NK-92 (cell line): ENCODE results near the gene KCTD13.
"Not testable (repeated sequence)": the region's sequence is repeated elsewhere in the genome, so short reads cannot be mapped to it uniquely, and the experiment has no call there.

Experiments
- DNase-seq: peaks from one replicate; lab custom pipeline; 2025; ENCODE audit not compliant: unreplicated experiment; lab: John Stamatoyannopoulos, UW

KCTD13 gene

DNA sequence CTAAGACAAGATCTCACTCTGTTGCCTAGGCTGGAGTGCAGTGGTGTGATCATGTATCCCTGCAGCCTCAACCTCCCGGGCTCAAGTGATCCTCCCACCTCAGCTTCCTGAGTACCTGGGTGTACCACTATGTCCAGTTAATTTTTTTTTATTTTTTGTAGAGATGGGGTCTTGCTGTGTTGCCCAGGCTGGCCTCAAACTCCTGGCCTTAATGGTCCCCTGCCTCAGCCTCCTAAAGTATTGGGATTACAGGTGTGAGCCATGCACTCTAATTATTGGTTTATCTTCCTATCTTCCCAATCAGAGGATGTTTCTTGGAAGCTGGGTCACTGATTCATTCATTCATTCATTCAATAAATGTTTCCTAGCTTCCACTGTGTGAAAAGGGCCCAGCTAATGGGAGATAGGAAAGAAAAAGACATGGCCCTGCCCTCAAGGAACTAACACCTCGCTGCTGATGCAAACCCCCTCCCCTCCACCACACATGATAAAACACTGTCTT, 17.3 kb downstream of the KCTD13 start:
- DNase-seq, result no peak

DNA sequence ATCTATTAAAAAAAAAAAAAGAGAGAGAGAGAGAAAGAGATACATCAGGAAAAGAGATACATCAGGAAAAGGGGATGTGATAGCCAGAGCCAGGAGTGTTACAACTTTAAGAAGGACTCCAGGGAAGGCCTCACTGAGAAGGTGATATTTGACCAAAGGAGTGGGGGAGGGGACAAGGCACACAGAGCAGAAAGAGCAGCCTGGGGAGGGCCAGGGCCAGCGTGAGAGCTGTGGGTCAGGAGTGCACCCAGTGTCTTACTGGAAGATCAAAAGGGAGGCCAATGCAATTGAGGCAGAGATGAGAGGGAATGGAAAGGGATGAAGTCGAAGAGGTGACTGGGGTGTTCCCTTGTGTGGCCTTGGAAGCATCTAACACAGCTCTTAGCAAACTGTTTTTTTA, 18.1 kb downstream of the KCTD13 start:
- no peak for DNase-seq

DNA sequence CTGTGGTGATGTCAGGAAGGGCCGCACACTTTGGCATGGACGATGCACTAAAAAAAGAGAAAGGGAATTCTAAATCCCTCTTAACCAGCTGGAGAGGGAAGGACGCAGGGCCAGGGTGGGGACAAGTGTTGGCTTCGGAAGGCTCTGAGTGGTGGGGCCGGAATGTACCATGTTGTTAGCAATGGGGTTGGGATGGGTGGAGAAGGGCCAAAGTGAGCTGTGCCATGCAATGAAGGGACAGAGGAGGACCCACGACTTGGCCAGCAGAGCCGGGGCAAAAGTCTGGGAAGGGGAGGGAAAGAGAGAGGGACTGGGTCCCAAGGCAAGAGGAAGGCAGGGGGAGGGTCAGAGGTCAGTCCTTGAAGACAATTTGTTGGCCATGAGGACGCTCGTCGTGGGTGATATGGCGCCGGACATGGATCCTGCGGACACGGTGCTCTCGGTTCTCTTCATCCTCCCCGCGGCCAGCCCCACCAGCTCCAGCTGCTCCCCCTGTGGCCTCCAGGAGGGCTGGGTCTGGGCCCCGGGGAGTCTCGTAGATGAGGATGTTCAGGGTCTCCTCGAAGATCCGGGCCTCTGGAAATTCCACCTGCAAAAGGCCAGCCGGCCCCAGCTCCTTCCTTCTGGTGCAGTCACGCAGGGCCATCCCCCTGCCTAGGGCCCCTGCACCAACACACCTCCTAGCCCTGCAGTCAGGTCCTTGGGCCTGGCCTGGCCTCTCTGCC, 19.3 kb downstream of the KCTD13 start:
- DNase-seq, result no peak

DNA sequence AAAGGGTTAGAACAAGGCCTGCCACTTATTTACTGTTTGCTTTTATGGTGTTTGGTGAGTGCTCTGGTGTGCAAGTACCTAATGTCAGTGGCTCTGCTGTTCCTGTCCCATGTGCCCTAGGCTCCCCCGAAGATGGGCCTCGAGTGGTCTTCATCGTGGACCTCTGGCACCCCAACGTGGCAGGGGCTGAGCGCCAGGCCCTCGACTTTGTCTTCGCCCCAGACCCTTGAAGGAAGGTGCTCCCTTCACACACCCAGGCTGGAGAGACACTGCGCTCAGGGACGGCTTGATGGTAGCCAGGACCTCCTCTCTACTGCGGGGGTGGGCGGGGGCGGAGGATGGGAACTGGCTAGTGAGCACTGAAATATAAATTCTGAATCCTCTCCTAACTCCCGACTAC, 20.4 kb downstream of the KCTD13 start:
- no peak for DNase-seq

DNA sequence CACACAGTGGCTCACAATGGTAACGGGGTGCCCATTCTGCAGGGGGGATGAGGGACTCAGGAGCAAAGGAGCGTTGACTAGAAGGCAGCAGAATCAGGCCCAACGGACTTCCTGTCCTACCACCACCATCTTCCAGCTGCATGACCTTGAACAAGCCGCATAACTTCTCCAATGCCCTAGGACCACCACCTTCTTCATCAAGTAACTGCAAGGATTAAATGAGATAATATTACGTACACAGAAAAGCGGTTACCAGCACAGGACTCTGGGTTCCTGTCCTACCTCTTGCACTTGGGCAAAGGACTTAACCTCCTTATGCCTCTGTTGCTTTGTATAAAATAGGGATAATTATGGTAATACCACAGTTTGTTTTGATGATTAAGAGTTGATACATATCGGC, 21.1 kb downstream of the KCTD13 start:
- DNase-seq, result no peak

DNA sequence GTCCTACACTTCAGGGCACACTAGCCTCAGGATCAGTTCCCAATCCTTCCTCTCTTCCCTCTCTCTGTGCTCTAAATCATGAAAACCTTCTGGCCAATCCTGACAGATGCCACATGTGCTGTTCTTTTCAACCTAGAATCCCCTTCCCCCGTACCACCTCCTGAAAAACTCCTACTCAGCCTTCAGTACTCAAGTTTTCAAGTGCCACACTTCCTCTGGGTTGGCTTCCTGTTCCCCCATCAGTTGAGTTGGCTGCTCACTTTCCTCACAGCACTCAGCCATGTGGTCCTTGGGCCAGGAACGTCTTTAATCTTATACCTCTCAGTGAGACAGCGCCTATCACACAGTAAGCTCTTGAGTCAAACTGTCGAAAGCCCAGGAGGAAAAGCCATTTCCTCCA, 22.4 kb downstream of the KCTD13 start:
- no peak for DNase-seq

DNA sequence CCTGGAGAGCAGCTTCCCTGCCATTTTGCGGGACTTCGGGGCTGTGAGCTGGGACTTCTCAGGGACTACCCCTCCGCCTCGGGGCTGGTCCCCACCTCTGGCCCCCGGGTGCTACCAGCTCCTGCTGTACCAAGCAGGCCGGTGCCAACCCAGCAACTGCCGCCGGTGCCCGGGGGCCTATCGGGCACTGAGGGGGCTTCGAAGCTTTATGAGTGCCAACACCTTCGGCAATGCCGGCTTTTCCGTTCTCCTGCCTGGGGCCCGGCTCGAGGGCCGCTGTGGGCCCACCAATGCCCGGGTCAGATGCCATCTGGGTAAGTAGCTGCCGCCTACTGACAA, 24.4 kb downstream of the KCTD13 start:
- no peak for DNase-seq

DNA sequence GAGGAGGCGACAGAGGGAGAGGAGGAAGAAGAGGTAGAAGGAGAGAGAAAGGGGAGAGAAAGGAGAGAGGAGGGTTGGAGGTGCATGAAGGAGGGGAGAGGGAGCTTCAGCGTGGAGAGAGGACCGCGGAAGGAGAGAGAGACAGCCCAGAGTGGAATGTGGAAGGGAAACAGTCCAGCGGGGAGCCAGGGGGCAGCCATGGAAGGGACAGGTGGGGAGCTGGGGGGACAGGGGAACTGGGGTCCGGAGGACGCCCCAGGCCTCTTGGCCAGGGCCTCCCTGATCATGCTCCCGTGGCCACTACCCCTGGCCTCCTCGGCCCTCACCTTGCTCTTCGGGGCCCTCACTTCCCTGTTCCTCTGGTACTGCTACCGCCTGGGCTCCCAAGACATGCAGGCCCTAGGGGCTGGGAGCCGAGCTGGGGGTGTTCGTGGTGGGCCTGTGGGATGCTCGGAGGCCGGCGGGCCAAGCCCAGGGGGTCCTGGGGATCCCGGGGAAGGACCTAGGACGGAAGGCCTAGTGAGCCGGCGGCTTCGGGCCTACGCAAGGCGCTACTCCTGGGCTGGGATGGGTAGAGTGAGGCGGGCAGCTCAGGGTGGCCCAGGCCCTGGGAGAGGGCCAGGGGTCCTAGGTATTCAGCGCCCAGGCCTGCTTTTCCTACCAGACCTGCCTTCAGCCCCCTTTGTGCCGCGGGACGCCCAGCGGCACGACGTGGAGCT, 25.0 kb downstream of the KCTD13 start:
- DNase-seq, result no peak

DNA sequence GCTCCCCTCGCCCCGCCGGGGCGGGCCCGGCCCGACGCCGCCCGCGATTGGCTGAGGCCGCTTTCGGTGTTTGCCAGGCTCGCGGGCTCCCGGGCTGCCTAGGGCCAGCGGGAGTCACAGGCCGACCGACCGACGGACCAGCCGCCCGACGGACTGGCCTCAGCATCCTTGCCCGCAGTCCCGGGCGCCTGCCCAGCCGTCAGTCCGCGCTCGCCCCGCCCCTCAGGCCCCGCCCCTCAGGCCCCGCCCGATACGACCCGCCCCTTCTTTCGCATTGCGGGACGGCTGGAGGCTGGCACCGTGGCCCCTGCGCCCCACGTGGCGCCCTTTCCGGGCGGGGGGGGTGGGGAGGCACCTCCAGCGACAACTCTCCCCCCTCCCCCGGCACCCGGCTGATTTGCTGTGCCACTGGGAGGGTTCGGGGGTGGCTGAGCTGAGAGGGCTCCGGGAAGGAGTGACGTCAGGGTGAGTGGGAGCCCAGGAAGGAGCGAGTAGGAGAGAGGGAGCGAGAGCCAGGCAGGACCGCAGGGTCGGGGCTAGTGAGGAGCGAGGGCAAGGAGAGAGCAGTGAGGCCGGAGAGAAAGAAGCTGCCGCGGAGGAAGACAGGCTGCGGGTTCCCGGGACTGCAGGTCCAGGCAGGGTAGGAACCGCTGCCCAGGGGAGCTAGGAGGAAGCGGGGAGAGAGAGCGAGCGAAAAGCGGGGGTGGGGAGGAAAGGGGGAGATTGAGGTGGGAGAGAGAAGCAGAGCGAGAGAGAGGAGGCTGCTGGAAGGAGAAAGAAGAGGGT, 25.7 kb downstream of the KCTD13 start, which contains the start of gene ASPHD1:
ASPHD1 (plus strand) TSS at position 387 of the 786 bp plus-strand sequence. CDS start 484 bp downstream, outside the sequence.
- DNase-seq, result no peak

DNA sequence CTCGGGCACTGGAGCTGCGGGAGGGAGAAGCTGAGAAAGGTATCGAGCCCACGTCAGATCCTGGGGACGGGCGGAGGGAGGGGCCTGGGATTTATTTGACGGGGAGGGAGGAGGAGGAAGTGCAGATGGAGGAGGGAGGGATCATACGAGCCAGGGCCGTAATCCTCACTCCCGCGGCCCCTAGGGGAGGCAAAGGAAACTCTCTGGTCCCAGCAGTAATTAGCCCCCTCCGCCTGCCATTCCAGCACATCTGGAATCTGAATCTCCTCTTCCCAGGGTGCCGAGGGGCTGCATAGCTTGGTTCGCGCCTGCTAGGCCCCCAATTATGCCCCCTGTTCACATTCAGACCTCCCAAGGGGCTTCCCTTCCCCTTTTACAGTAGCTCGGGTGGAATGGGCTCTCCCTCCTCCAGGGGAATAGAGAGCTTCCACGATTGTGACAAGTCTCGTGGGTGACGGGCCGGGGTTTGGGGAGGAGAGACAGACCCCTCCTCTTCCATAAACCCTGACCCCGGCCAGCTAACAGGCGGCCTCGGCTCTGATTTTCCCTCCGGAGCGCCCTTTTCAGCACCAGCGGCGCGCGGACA, 26.4 kb downstream of the KCTD13 start, which contains the start of gene SEZ6L2:
SEZ6L2 (minus strand) TSS at position 35 of the 586 bp plus-strand sequence. CDS start 531 bp downstream, outside the sequence.
- no peak for DNase-seq

DNA sequence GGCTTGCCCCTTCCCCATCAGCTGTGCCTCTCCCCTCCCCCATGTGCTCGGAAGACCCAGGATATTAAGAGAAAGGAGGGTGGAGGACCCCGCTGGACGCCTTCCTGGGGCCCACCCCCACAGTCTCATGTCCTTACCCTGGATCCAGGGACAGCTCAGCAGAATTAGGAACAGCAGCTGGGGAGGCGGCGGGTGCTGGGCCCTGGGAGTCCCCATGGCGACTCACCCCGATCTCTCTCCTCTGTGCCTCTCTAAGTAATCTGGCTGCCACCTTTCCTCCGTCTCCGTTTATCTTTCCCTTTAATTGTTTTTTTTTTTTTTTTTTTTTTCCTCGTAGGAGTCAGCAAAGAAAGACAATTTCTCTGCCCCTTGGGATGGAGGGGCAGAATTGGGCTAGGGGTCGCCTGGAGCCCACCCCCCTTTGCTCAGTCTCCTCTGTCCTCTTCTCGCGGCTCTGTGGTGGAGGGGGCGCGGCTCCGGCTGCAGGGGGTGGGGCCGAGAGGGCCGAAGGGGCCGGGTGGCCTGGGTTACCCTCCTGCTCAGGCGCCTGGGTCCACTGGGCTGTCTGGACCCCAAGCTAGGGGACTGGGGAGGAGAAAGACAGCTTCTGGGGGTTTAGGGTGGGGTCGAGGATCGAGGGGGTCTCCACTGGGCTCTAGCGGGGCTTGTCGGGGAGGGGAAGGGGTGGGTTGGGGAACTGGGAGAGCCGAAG, 27.1 kb downstream of the KCTD13 start:
- no peak for DNase-seq

DNA sequence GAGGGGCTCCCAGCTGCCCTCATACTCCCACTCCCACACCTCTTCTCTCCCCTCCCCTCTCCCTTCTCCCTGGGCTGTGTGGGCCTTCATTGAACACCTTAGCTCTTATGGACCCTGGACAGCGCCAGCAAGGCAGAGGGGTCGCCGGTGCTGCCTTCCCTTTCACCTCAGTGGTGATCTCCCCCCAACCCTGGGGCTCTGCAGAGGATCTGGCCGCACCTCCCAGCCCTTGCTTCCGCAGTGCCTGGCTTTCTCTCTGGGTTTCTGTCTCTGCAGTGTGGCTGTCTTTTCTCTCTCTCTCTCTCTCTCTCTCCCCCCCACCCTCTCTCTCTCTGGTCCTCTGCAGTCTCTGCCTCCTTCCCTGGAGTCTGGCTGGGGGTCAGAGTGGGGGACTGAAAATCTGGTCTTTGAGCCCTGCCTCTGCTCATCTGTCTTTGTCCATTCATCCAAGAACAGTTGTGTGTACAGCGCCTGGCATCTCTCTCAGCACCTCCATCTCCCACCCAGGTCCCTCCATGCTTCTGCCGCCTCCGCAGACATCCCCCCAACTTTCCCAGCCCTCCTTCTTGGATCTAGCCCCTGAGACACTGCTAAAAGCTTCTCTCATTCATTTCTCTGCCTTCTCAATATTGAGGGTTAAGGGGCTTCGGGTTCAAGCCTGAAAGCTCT, 27.8 kb downstream of the KCTD13 start:
- DNase-seq, result no peak

DNA sequence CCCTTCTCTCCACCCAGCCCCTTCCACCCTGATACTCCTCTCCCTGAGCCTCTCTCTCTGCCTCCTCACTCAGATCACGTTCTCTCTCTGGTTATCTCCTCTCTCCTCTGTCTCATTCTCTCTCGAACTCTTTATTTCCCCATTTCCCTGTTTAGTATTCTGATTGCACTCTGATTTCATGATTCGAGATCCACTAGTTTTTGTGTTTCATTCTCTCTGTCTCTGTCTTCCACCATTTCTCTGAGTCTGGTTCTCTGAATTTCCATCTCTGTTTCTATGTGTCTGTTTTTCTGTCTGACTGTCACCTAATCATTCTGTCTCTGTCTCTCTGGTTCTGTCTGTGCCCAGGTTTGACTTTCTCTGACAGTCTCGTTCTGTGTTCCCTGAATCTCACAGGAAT, 28.7 kb downstream of the KCTD13 start:
- no peak for DNase-seq

DNA sequence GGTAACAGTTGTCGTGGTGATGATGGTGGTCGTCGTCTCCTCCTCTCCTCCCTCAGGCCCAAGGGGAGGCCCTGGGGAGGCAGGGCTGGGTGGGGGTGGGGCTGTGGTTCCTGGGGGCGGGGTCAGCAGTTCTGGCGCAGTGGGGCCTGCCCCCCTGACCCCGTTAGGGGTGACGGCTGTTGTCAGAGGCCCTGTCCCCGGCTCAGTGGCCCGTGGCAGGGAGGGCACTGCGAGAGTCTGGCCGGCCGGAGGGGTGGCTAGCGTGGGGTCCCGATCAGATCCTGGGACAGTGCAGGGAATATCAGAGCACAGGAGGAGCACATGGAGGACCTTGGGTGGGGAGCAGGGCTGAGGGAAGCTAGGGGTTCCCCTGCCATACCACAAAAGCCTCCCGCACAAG, 29.2 kb downstream of the KCTD13 start:
- DNase-seq, result no peak

DNA sequence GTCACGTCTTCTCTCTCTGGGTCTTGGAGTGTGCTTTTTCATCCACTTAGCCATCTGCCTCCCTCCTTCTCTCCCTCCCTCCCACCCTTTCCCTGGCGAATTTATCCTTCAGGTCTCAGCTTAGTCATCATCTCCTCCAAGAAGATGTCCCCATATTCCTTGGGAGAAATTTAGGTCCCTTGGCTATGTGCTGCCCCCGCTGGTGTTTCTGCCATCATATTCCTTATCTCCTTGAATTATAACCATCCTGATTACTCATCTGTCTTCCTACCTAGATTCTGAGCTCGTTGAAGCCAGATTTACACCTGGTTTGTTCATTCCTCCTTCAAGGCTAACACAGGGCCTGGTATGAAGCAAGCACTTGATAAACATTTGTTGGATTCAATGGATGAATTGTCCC, 31.7 kb downstream of the KCTD13 start:
- DNase-seq, result no peak

DNA sequence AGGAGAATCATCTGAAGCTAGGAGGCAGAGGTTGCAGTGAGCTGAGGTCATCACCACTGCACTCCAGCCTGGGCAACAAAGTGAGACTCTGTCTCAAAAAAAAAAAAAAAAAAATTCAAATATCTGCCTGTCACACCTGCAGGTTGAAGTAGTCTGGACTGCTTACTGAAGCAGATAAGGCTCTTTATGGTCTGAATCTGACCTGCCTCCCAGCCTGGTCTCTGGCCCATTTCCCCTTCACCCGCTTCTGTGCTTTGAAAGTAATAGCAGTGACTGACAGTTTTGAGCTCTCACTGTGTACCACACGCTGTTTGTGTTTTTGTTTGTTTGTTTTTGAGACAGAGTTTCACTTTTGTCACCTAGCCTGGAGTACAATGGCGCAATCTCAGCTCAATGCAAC, 32.5 kb downstream of the KCTD13 start:
- DNase-seq, result no peak

DNA sequence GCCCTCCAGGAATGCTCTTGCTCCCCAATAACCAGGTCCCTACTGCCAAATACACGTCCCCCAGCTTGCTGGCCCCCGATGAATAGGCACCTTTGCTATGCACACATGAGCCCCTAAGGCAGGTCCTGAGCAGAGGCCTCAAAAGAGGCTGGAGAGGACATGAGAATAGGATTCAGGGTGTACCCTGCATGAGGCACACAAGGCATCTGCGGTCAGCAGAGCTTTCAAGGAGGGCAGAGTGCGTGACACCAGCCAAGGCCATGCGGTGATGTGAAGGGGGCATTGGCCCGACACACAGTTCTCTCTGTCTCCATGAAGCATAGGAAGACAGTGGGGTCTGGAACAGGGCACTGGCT, 33.6 kb downstream of the KCTD13 start:
- no peak for DNase-seq

DNA sequence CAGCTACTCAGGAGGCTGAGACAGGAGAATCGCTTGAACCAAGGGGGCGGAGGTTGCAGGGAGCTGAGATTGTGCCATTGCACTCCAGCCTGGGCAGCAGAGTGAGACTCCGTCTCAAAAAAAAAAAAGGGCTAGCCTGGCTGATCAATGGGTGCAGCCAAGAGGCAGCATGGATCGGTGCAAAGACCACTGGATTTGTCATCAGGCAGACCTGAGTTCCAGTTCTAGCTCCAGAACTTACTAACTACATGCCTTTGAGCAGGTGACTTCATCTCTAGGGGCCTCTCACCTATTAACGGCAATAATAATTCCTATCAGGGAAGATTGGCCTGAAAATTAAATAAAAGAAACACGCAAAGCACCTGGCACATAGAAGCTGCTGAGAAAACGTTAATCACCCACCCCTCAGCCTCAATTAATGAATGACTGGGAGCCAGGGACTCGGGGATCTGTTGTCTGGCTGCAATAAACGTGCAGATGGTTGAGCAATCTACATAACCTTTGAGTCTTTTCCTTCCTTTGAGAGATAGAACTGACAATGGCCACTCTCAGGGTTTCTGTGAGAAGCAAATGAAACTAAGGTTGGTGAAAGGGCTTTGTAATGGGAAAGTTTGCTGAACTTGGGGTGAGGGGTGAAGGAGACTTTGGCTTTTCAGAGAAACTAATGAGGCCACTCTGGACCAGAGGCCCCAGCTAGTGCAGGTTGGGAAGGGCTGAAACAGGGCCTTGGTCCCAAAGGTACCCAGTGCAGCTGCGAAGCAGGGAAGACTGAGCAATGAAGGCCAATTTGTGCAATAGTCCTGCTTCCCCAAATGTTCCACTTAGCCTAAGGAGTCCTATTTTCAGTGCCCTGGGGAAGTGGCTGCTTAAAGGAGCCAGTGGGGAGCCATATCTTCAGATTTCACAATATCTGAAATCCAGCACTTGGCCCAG, 34.2 kb downstream of the KCTD13 start:
- DNase-seq, result no peak

DNA sequence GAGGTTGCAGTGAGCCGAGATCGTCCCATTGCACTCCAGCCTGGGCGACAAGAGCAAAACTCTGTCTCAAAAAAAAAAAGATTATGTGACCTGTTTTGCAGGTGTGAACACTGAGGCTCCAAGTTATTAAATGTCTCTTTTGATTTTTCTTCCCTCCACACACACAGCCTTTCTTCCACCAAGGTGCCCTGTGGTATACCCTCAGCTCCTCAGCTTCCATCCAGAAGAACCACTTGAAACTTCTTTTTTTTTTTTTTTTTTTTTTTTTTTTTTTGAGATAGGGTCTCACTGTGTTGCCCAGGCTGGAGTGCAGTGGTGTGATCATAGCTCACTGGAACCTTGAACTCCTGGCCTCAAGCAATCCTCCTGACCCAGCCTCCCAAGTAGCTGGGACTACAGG, 36.7 kb downstream of the KCTD13 start:
- not testable (repeated sequence) for DNase-seq
